Lung microvascular endothelial cell (primary cell): Measurements from ENCODE around the gene TP53RK. TPM values are rescaled to one million over a fixed set of nuclear protein-coding genes. Genes with fewer than 3 reads are reported as not detected.

Experiments used
- DNase-seq, 2 donors: peaks; one replicate each; pipeline versions ENCODE4 v3.0.0 to v3.0.0-alpha.2; 2010; ENCODE audit warnings: low read depth in 2 of 2
- total RNA-seq: library from RNA; depleted of rRNA; stranded (reverse); fragments of >200 nt; gene quantifications from 2 replicates; pipeline ENCODE4 v1.2.1, GENCODE V29; 2014

The TP53RK gene
- total RNA-seq, 1 donor from 2014 or later, result 11.9 TPM

- DNase-seq, result peak in 1 of 2 donors; percentile 33
Measured at GRCh38 chr20:46640536-46641311, 48.5 kb downstream of the TP53RK start.

GRCh38 chr20:46640044-46640443 is 49.2 kb downstream of the TP53RK start:
- no peak for DNase-seq

- no peak for DNase-seq
Measured at GRCh38 chr20:46639587-46639986, 49.7 kb downstream of the TP53RK start.

GRCh38 chr20:46638898-46639274 is 50.4 kb downstream of the TP53RK start:
- DNase-seq, result no peak

- no peak for DNase-seq
Measured at GRCh38 chr20:46638134-46638897, 50.9 kb downstream of the TP53RK start.

- DNase-seq, result no peak
Measured at GRCh38 chr20:46637427-46638133, 51.7 kb downstream of the TP53RK start.

GRCh38 chr20:46637020-46637419 is 52.2 kb downstream of the TP53RK start:
- no peak for DNase-seq

GRCh38 chr20:46636514-46636913 is 52.7 kb downstream of the TP53RK start:
- DNase-seq, result no peak

- DNase-seq, result no peak
Measured at GRCh38 chr20:46635514-46636136, 53.6 kb downstream of the TP53RK start.

GRCh38 chr20:46634528-46634927 is 54.7 kb downstream of the TP53RK start:
- no peak for DNase-seq

Other genes starting within 250 kb of the TP53RK start
- 0.22 and 0.40 TPM in 2 replicates for gene ZNF334, start 175.9 kb downstream of the TP53RK start, total RNA-seq
- not detected in 2 replicates for gene OCSTAMP, start 138.8 kb downstream of the TP53RK start, total RNA-seq
- gene SLC13A3, start 38.0 kb downstream of the TP53RK start, total RNA-seq, result under 0.01 TPM in 1 of 2 replicates, not detected in the other
- gene SLC2A10, start 20.2 kb upstream of the TP53RK start, total RNA-seq, result 5.2 and 9.5 TPM in 2 replicates
- gene EYA2, start 205.4 kb upstream of the TP53RK start, total RNA-seq, result not detected in 2 replicates